ENCODE measurements around the gene FBXO15.

Gene FBXO15

DNA sequence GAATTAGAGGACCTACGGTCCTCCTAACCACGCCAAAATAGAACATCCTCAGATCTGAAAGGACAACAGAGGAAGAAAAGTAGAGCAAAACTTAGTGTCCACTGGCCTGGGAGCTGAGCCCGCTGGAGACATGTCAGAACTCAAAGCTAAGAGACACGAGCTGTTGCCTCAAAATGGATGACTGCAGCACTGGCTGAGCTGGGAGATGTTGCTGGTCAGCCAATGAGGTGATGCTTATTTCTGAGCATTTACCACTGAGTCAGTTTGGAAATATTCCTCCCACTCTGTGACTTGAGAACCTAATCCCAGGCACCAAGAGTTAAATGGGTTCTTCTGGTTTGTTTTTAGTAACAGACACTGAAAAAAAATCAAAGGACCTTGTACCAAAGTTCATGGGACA lies 32.6 kb downstream of the FBXO15 start:
- DNase-seq (ENCODE audit: extremely low read depth, low read depth): no peak
- TF ChIP-seq, protein P1, sequence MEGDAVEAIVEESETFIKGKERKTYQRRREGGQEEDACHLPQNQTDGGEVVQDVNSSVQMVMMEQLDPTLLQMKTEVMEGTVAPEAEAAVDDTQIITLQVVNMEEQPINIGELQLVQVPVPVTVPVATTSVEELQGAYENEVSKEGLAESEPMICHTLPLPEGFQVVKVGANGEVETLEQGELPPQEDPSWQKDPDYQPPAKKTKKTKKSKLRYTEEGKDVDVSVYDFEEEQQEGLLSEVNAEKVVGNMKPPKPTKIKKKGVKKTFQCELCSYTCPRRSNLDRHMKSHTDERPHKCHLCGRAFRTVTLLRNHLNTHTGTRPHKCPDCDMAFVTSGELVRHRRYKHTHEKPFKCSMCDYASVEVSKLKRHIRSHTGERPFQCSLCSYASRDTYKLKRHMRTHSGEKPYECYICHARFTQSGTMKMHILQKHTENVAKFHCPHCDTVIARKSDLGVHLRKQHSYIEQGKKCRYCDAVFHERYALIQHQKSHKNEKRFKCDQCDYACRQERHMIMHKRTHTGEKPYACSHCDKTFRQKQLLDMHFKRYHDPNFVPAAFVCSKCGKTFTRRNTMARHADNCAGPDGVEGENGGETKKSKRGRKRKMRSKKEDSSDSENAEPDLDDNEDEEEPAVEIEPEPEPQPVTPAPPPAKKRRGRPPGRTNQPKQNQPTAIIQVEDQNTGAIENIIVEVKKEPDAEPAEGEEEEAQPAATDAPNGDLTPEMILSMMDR (IDR thresholded peaks at IDR 0.05; ENCODE audit: low read depth, low read length): no peak

DNA sequence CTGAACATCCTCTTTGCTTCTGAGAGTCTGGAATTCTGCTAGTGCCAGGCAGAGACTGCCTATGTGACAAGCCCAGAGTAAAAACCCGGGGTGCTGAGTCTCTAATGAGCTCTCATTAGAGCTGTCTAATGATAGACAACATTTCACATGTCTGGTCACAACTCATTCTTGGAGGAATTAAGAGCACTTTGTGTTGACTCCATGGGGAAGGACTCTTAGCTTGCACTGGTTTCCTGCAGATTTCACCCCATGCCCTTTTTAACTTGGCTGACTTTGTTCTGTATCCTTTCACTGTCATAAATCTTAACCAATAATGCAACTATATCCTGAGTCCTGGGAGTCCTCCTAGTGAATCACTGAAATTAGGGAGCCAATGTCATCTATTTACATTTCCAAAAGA lies 33.5 kb downstream of the FBXO15 start:
- TF ChIP-seq, protein P1 (IDR thresholded peaks at IDR 0.05; ENCODE audit: low read depth, low read length): no peak
- no peak for DNase-seq (ENCODE audit: extremely low read depth, low read depth)

DNA sequence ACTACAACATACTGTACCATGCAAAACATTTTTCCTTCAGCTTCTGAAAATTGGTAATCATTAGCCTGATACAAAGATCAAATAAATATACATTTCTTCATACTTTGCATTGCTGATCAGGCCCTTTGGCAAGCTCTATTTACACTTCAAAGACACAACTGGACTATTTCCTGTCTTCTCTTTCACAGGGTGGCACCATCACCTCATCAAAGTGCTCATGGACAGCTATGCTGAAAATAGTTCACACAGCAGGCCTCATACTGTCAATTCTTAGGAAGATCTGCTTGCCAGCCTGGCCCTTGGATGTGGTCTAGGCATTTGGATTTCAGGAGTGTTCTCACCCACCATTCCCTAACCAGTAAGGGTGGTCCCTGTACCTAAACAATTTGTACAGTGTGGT lies 33.9 kb downstream of the FBXO15 start:
- TF ChIP-seq, protein P1 (IDR thresholded peaks at IDR 0.05; ENCODE audit: low read depth, low read length): no peak
- DNase-seq (ENCODE audit: extremely low read depth, low read depth): no peak

DNA sequence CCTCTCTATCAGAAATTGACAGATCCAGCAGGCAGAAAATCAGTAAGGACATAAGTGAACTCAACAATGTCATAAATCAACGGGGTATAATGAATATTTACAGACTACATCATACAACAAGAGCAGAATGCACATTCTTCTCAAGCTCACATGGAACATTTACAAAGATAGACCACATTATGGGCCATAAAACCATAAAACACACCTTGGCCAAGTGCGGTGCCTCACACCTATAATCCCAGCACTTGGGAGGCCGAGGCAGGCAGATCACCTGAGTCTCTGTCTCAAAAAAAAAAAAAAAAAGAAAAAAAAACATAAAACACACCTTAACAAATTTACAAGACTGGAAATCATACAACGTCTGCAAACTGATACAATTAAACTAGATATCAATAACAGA lies 36.7 kb downstream of the FBXO15 start:
- DNase-seq (ENCODE audit: extremely low read depth, low read depth): no peak
- TF ChIP-seq, protein P1 (IDR thresholded peaks at IDR 0.05; ENCODE audit: low read depth, low read length): no peak

DNA sequence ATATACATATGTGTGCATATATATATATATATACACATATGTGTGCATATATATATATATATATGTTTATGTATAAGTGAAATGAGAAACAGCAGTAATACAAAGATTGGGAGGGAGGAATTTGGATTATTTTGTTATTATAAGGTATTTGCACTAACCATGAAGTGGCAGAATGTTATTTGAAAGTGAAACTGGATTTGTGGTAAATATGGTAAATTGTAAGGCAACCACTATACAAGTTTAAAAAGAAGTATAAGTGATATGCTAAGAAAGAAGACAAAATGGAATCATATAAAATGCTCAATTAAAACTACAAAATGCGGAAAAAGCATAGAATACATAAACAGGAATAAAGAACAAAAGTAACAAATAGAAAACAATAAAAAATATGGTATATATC lies 37.5 kb downstream of the FBXO15 start:
- TF ChIP-seq, protein P1 (IDR thresholded peaks at IDR 0.05; ENCODE audit: low read depth, low read length): no peak
- DNase-seq (ENCODE audit: extremely low read depth, low read depth): no peak

DNA sequence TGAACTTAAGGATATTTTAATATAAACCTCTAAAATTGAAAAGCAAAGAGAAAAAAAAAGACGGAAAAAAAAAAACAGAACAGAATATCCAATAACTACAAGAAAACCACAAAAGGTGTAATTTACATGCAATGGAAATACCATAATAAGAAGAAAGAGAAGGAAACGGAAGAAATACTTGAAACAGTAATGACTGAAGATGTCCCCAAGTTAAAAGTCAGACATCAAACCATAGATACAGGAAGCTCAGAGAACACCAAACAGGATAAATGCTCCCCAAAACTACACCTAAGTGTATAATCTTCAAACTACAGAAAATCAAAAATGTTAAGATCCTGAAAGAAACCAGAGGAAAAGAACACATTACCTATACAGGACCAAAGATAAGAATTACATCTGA lies 39.2 kb downstream of the FBXO15 start:
- TF ChIP-seq, protein P1 (IDR thresholded peaks at IDR 0.05; ENCODE audit: low read depth, low read length): no peak

DNA sequence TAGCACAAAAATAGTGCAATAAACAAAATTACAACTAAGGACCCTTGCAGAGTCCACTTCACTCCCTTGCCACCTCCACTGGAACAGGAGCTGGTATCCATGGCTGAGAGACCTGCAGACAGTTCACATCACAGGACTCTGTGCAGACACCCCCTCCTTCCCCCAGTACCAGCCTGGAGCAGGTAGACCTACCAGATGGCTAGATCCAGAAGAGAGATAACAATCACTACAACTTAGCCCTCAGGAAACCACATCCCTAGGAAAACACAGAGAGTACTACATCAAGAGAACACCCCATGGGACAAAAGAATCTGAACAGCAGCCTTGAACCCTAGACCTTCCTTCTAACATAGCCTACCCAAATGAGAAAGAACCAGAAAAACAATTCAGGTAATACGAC lies 49.8 kb downstream of the FBXO15 start:
- TF ChIP-seq, protein P1 (IDR thresholded peaks at IDR 0.05; ENCODE audit: low read depth, low read length): no peak
- DNase-seq (ENCODE audit: extremely low read depth, low read depth): no peak

More for the DNA sequence above, 39.2 kb downstream of the FBXO15 start:
- no peak for DNase-seq (ENCODE audit: extremely low read depth, low read depth)

Measured in AG09319 (cell line).